HepG2 (cell line): ENCODE measurements around the gene U2SURP. TPM values are rescaled to one million over a fixed set of nuclear protein-coding genes. Genes with fewer than 3 reads are reported as not detected.

Experiments used
- ATAC-seq: fragments of 200-7000 bp; cut with Tn5 transposase; 3 replicates; pipeline ENCODE4 v1.9.1; 2020; ENCODE audit warnings: mild to moderate bottlenecking, moderate library complexity
- BruUV-seq: library from RNA; stranded (reverse); fragments of 400-500 nt; replicated peaks from 2 replicates; lab custom pipeline; 2021; lab: Mats Ljungman, UMichigan
- CTCF ChIA-PET: fragments of 300-600 bp; formaldehyde crosslinking; extraction: SDS; loops from one replicate; lab custom pipeline; 2021; ENCODE audit warnings: low total read pairs, inconsistent platforms, low intra/inter-chr PET ratio; lab: Yijun Ruan, JAX
- POLR2A ChIA-PET: fragments of 350-600 bp; sonication (Branson Sonifier 250); formaldehyde crosslinking; loops from one replicate; lab custom pipeline; 2020; ENCODE audit warnings: antibody characterized with exemption, inconsistent platforms; lab: Yijun Ruan, JAX
- DNase-seq: peaks from one replicate; pipeline ENCODE4 v3.0.0-alpha.2; 2015; ENCODE audit warnings: low spot score
- FAIRE-seq: peaks from 3 replicates; lab custom pipeline; 2011; peaks lifted over from hg19 to GRCh38; lab: Jason Lieb, UNC
- H2AFZ ChIP-seq: one replicate; pipeline ENCODE4 v1.6.1; 2011; ENCODE audit warnings: low read length, inconsistent platforms
- H3K27ac ChIP-seq: fragments of 300-600 bp; 3 replicates; pipeline ENCODE4 v1.8.0; 2011; ENCODE audit warnings: mixed run types, mild to moderate bottlenecking, mixed read lengths, low read length, inconsistent platforms; ENCODE audit not compliant: insufficient read depth; ENCODE audit errors: extremely low read length
- H3K27me3 ChIP-seq, 2 experiments: fragments of 200-600 bp in 1 of 2; 2 replicates in 1 of 2; 3 replicates in 1 of 2; pipeline versions ENCODE4 v1.6.0 to v1.8.0; 2011; ENCODE audit warnings: low read length in 2 of 2, mild to moderate bottlenecking in 2 of 2, moderate library complexity in 2 of 2, inconsistent platforms in 1 of 2; ENCODE audit not compliant: insufficient read depth in 2 of 2, control insufficient read depth in 1 of 2
- H3K36me3 ChIP-seq, 2 experiments: fragments of 200-600 bp in 1 of 2; replicated peaks in 1 of 2; 2 replicates in 1 of 2; 3 replicates in 1 of 2; pipeline versions ENCODE4 v1.5.1 to v1.8.0; 2011; ENCODE audit warnings: low read length in 2 of 2, inconsistent platforms in 1 of 2; ENCODE audit not compliant: insufficient read depth in 2 of 2, control insufficient read depth in 1 of 2
- H3K4me1 ChIP-seq: 2 replicates; pipeline ENCODE4 v1.5.1; 2012; ENCODE audit warnings: low read length, inconsistent platforms; ENCODE audit not compliant: insufficient read depth
- H3K4me2 ChIP-seq: 2 replicates; pipeline ENCODE4 v1.6.0; 2011; ENCODE audit warnings: low read depth, low read length, inconsistent platforms
- H3K4me3 ChIP-seq, 3 experiments: fragments of 200-600 bp in 1 of 3; sonication (generic), shearing (Covaris generic) in 1 of 3; replicated peaks in 1 of 3; 2 replicates each; pipeline ENCODE4 v1.5.1; 2011 to 2016; ENCODE audit warnings: low read length in 3 of 3, inconsistent platforms in 2 of 3, low read depth in 2 of 3, mild to moderate bottlenecking in 2 of 3, control low read depth in 1 of 3, mixed read lengths in 1 of 3; ENCODE audit not compliant: insufficient read depth in 1 of 3
- H3K79me2 ChIP-seq: one replicate; pipeline ENCODE4 v1.6.1; 2011; ENCODE audit warnings: low read length, inconsistent platforms; ENCODE audit not compliant: insufficient read depth
- H3K9ac ChIP-seq: 2 replicates; pipeline ENCODE4 v1.6.0; 2011; ENCODE audit warnings: mild to moderate bottlenecking, low read depth, low read length, inconsistent platforms; ENCODE audit not compliant: insufficient read depth
- H3K9me3 ChIP-seq: 2 replicates; pipeline ENCODE4 v1.5.1; 2012; ENCODE audit warnings: mild to moderate bottlenecking, low read length
- H4K20me1 ChIP-seq: 2 replicates; pipeline ENCODE4 v1.6.0; 2011; ENCODE audit warnings: inconsistent platforms, mild to moderate bottlenecking, low read length, moderate library complexity; ENCODE audit not compliant: insufficient read depth
- EEA1 ChIP-seq: sonication (generic); formaldehyde crosslinking; IDR thresholded peaks from 2 replicates; pipeline ENCODE4 v1.5.1; 2020; ENCODE audit warnings: mild to moderate bottlenecking, missing genetic modification reagents, borderline replicate concordance
- HES4 ChIP-seq: sonication (generic); formaldehyde crosslinking; IDR thresholded peaks from 2 replicates; pipeline ENCODE4 v1.9.0; 2021; ENCODE audit warnings: mild to moderate bottlenecking, missing genetic modification reagents, borderline replicate concordance
- SP2 ChIP-seq: sonication (generic); formaldehyde crosslinking; IDR thresholded peaks from 2 replicates; pipeline ENCODE4 v1.5.1; 2020; ENCODE audit warnings: mild to moderate bottlenecking, missing genetic modification reagents
- TARDBP ChIP-seq: sonication (generic); formaldehyde crosslinking; IDR thresholded peaks from 2 replicates; pipeline ENCODE4 v1.8.0; 2022; ENCODE audit warnings: mild to moderate bottlenecking, missing genetic modification reagents
- ZBTB46 ChIP-seq: sonication (generic); formaldehyde crosslinking; IDR thresholded peaks from 2 replicates; pipeline ENCODE4 v1.4.0; 2020; ENCODE audit warnings: mild to moderate bottlenecking, missing genetic modification reagents, borderline replicate concordance
- ZMYM4 ChIP-seq: sonication (generic); formaldehyde crosslinking; IDR thresholded peaks from 2 replicates; pipeline ENCODE4 v1.8.1; 2023; ENCODE audit warnings: mild to moderate bottlenecking, missing genetic modification reagents
- ZNF136 ChIP-seq: sonication (generic); formaldehyde crosslinking; IDR thresholded peaks from 2 replicates; pipeline ENCODE4 v1.8.1; 2022; ENCODE audit warnings: low read depth, mild to moderate bottlenecking, moderate library complexity, missing genetic modification reagents
- ZNF230 ChIP-seq: sonication (generic); formaldehyde crosslinking; IDR thresholded peaks from 2 replicates; pipeline ENCODE4 v1.4.0; 2020; ENCODE audit warnings: mild to moderate bottlenecking, missing genetic modification reagents
- ZNF251 ChIP-seq: sonication (generic); formaldehyde crosslinking; IDR thresholded peaks from 2 replicates; pipeline ENCODE4 v1.9.0; 2021; ENCODE audit warnings: mild to moderate bottlenecking, missing genetic modification reagents
- ZNF501 ChIP-seq: sonication (generic); formaldehyde crosslinking; IDR thresholded peaks from 2 replicates; pipeline ENCODE4 v1.5.1; 2020; ENCODE audit warnings: mild to moderate bottlenecking, moderate library complexity, missing genetic modification reagents
- ZNF598 ChIP-seq: sonication (generic); formaldehyde crosslinking; IDR thresholded peaks from 2 replicates; pipeline ENCODE4 v1.5.1; 2020; ENCODE audit warnings: mild to moderate bottlenecking, missing genetic modification reagents, borderline replicate concordance
- ZNF607 ChIP-seq: sonication (generic); formaldehyde crosslinking; IDR thresholded peaks from 2 replicates; pipeline ENCODE4 v1.5.1; 2020; ENCODE audit warnings: missing genetic modification reagents, mild to moderate bottlenecking, borderline replicate concordance
- ZNF724P ChIP-seq: sonication (generic); formaldehyde crosslinking; IDR thresholded peaks from 2 replicates; pipeline ENCODE4 v1.8.0; 2022; ENCODE audit warnings: missing genetic modification reagents, borderline replicate concordance
- ZNF775 ChIP-seq: sonication (generic); formaldehyde crosslinking; IDR thresholded peaks from 2 replicates; pipeline ENCODE4 v1.4.0; 2020; ENCODE audit warnings: missing genetic modification reagents, mild to moderate bottlenecking, moderate library complexity, borderline replicate concordance
- WGBS: methylation state at CpG from one replicate; pipeline ENCODE4 v1.1.6; 2017; ENCODE audit warnings: low lambda C conversion rate; 5-methylcytosine and 5-hydroxymethylcytosine counted together
- in situ Hi-C: cut with HindIII; loops from 2 replicates; pipeline ENCODE4 v1.10.0; 2017; ENCODE audit warnings: low pct_unique_long_range_greater_than_20kb; ENCODE audit not compliant: extremely low pct_ligation_motif_present
- intact Hi-C: fragments of 100-400 bp; cut with micrococcal nuclease; formaldehyde crosslinking; loops from one replicate; pipeline ENCODE4 v1.10.0; 2022; ENCODE audit not compliant: unreplicated experiment
- polyA plus RNA-seq, 8 experiments: library from polyadenylated mRNA; depleted of rRNA in 3 of 8; stranded (reverse) in 7 of 8; unstranded in 1 of 8; fragments of >200 nt; fragmentation: Illumina TruSeq in 4 of 8; extraction: Trizol in 4 of 8; gene quantifications; 2 replicates each; pipeline versions ENCODE4 v1.2.1 to v1.2.3, GENCODE V29; 2011 to 2016; ENCODE audit warnings: low read depth in 4 of 8, missing spikeins in 1 of 8, mixed read lengths in 1 of 8; ENCODE audit not compliant: insufficient read depth in 1 of 8
- total RNA-seq, 5 experiments: library from RNA; depleted of rRNA; stranded (reverse); fragments of >200 nt; fragmentation: Illumina TruSeq; extraction: Trizol; gene quantifications; 2 replicates each; pipeline ENCODE4 v1.2.3, GENCODE V29; 2016; ENCODE audit warnings: low read depth in 1 of 5
- TF ChIP-seq, protein P1 (sequence below): IDR thresholded peaks from 2 replicates; pipeline ENCODE4 v1.6.1; 2016; ENCODE audit warnings: low read depth, missing genetic modification reagents, missing compliant biosample characterization

The U2SURP gene
- total and polyA plus RNA-seq, 2 of the 13 experiments (the other 11 are each of a cell fraction or from before 2014, with no cell fraction given) = 55.9 to 173 TPM

DNA sequence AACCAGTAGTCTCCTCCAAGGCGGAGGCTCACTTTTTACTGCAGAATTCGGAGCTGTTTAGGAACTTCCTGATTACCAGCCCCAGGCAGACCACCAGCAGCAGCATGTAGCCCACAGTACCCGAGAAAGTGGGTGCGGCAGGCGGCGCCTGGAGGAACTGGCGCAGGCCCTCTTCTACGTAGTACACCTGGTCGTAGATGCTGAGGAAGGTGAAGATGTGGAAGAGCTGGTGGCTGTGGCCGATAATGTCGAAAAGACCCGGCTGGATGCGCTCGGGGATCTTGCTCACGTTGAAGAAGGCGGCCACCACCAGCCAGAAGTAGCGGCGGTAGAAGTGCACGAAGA is 39.2 kb upstream of the U2SURP start (continued):
- TF ChIP-seq ZNF136 (no peak), ZNF230 (CRISPR knock-in tag) (peak; percentile 52; the same call in 1 of the 2 replicates), ZNF775 (CRISPR knock-in tag) (peak; percentile 17; the same call in 1 of the 2 replicates), ZNF724P (0 out of 2 replicates have a peak, but pooled peaks have one; percentile 8)

DNA sequence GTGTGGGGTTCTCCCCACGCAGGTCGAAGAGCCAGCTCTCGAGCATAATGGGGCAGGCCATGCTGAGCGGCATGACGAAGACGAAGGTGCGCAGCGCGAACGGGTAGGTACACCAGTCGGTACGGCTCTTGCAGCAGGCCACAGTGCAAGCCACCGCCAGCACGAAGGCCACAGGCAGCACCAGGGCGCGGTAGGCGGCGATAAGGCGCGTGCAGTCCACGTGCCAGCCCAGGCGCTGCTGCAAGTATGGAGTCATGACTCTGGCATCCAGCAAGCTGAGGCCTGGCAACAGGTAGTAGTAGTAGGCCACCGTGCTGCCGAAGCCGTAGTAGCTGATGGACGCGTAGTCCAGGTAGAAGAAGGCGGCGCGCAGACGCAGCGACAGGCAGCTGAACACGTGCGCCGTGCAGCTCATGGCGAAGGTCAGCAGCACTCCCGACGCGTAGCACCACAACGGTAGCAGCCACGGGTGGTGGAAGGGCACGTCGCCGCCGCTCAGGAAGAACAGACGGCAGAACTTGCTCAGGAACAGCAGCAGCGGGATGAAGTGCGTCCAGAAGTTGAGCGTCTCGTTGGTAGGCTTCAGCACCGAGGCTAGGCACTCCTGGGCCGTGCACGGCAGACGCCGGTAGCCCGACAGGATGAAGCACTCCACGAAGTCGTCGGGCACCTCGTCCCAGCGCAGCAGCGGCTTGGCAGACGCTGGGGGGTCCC is 38.7 kb upstream of the U2SURP start:
- Histone ChIP-seq H3K27ac (peak overlapping the region; percentile 68), H3K4me2 (peak overlapping the region; percentile 72), H3K9me3 (no peaks in the 10 kb centered on the region), H3K27me3 (peaks cover 0 to 10% of the 10 kb centered on the region in 2 experiments; a peak in 1 of 5 replicates), H3K4me1 (peaks cover 66% of the 10 kb centered on the region), H4K20me1 (no peaks in the 10 kb centered on the region), H3K36me3 (no peaks in the 10 kb centered on the region), H3K79me2 (peaks cover 4% of the 10 kb centered on the region), H2AFZ (no peak overlapping the region), H3K4me3 (peak overlapping the region in 2 of 3 experiments; percentile 66 to 72; a peak in 4 of 6 replicates), H3K9ac (peak overlapping the region; percentile 47; the same call in 1 of the 2 replicates)
- no TSS peak for BruUV-seq
- DNase-seq (no peak), FAIRE-seq (no peak), ATAC-seq (peak; percentile 18)
- intact Hi-C loops (no loop called here), in situ Hi-C loops (no loop called here)
- POLR2A ChIA-PET = interaction anchor here (1.6 to 3.7 kb wide), 2 partner anchors 21 to 32 kb away, joined by 8 to 34 read pairs; no protein-coding TSS in a partner anchor
- CTCF ChIA-PET = no interaction called here
- WGBS = 87% methylated on average over 48 of the region's 63 CpGs
- no peak; the same call in 1 of the 2 replicates for TF ChIP-seq ZBTB46 (CRISPR knock-in tag)
- peak; percentile 88; the same call in 1 of the 2 replicates for TF ChIP-seq EEA1 (CRISPR knock-in tag)
- peak; percentile 47 for TF ChIP-seq SP2 (CRISPR knock-in tag)
- TF ChIP-seq, protein P1, sequence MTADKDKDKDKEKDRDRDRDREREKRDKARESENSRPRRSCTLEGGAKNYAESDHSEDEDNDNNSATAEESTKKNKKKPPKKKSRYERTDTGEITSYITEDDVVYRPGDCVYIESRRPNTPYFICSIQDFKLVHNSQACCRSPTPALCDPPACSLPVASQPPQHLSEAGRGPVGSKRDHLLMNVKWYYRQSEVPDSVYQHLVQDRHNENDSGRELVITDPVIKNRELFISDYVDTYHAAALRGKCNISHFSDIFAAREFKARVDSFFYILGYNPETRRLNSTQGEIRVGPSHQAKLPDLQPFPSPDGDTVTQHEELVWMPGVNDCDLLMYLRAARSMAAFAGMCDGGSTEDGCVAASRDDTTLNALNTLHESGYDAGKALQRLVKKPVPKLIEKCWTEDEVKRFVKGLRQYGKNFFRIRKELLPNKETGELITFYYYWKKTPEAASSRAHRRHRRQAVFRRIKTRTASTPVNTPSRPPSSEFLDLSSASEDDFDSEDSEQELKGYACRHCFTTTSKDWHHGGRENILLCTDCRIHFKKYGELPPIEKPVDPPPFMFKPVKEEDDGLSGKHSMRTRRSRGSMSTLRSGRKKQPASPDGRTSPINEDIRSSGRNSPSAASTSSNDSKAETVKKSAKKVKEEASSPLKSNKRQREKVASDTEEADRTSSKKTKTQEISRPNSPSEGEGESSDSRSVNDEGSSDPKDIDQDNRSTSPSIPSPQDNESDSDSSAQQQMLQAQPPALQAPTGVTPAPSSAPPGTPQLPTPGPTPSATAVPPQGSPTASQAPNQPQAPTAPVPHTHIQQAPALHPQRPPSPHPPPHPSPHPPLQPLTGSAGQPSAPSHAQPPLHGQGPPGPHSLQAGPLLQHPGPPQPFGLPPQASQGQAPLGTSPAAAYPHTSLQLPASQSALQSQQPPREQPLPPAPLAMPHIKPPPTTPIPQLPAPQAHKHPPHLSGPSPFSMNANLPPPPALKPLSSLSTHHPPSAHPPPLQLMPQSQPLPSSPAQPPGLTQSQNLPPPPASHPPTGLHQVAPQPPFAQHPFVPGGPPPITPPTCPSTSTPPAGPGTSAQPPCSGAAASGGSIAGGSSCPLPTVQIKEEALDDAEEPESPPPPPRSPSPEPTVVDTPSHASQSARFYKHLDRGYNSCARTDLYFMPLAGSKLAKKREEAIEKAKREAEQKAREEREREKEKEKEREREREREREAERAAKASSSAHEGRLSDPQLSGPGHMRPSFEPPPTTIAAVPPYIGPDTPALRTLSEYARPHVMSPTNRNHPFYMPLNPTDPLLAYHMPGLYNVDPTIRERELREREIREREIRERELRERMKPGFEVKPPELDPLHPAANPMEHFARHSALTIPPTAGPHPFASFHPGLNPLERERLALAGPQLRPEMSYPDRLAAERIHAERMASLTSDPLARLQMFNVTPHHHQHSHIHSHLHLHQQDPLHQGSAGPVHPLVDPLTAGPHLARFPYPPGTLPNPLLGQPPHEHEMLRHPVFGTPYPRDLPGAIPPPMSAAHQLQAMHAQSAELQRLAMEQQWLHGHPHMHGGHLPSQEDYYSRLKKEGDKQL (CRISPR knock-in tag) = no peak
- peak; percentile 76 for TF ChIP-seq ZNF607 (CRISPR knock-in tag)
- TF ChIP-seq HES4 = peak; percentile 86; the same call in 1 of the 2 replicates
- TF ChIP-seq ZNF501 (CRISPR knock-in tag) = peak; percentile 86
- peak; percentile 52 for TF ChIP-seq ZMYM4
- TF ChIP-seq ZNF251 (CRISPR knock-in tag) = peak; percentile 84; the same call in 1 of the 2 replicates
- no peak for TF ChIP-seq TARDBP (CRISPR knock-in tag)
- TF ChIP-seq ZNF598 (CRISPR knock-in tag) = peak; percentile 92; the same call in 1 of the 2 replicates
